HUES64 (cell line): ENCODE measurements around the gene DDX1.
"Not testable (repeated sequence)": the region's sequence is repeated elsewhere in the genome, so short reads cannot be mapped to it uniquely, and the experiment has no call there.

ENCODE experiments used
- H3K27ac ChIP-seq: 2 replicates; pipeline ENCODE4 v1.7.0; 2013; ENCODE audit warnings: low read depth, low read length, inconsistent platforms
- H3K27me3 ChIP-seq: 2 replicates; pipeline ENCODE4 v1.6.1; 2013; ENCODE audit warnings: mild to moderate bottlenecking, low read length; ENCODE audit not compliant: insufficient read depth
- H3K36me3 ChIP-seq: 2 replicates; pipeline ENCODE4 v1.6.1; 2013; ENCODE audit warnings: mild to moderate bottlenecking, low read length; ENCODE audit not compliant: insufficient read depth
- H3K4me1 ChIP-seq: 2 replicates; pipeline ENCODE4 v1.6.1; 2013; ENCODE audit warnings: mild to moderate bottlenecking, low read length, moderate library complexity; ENCODE audit not compliant: insufficient read depth
- H3K4me3 ChIP-seq: 2 replicates; pipeline ENCODE4 v1.5.1; 2013; ENCODE audit warnings: mild to moderate bottlenecking, low read length, moderate library complexity
- H3K9ac ChIP-seq: 2 replicates; pipeline ENCODE4 v1.6.1; 2013; ENCODE audit warnings: mild to moderate bottlenecking, low read depth, low read length
- H3K9me3 ChIP-seq: 2 replicates; pipeline ENCODE4 v1.6.1; 2013; ENCODE audit warnings: low read depth, low read length; ENCODE audit not compliant: insufficient read depth
- WGBS: fragments of 150-250, 120-280 bp; methylation state at CpG from one replicate; pipeline ENCODE4 v1.1.7; 2013; ENCODE audit warnings: missing lambda C conversion rate; 5-methylcytosine and 5-hydroxymethylcytosine counted together

Gene DDX1

DNA sequence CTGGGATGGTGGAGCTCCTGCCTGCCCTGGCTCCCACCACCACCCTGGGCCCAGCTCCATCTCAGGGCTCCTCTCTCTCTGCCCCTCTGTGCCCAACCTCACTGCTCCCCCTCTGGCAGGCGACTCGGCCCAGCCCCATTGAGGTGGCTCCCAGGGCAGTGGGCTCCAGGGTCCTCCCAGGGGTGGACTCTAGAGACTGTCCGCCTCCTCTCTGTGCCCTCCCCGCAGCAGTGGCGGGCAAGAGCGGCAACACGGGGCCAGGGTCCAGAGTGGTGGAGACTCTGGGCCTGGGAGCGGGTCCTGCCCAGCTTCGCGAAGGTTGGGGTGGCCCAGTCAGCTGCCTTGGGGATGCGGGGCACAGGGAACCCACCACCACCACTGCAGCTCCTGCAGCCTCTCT, 27.4 kb downstream of the DDX1 start:
- Histone ChIP-seq H3K27ac (no peak overlapping the region), H3K27me3 (no peaks in the 10 kb centered on the region), H3K36me3 (peaks cover 99% of the 10 kb centered on the region), H3K4me1 (no peaks in the 10 kb centered on the region), H3K4me3 (no peak overlapping the region), H3K9me3 (no peaks in the 10 kb centered on the region), H3K9ac (no peak overlapping the region)
- WGBS: 97% methylated on average over 11 of the region's 11 CpGs

DNA sequence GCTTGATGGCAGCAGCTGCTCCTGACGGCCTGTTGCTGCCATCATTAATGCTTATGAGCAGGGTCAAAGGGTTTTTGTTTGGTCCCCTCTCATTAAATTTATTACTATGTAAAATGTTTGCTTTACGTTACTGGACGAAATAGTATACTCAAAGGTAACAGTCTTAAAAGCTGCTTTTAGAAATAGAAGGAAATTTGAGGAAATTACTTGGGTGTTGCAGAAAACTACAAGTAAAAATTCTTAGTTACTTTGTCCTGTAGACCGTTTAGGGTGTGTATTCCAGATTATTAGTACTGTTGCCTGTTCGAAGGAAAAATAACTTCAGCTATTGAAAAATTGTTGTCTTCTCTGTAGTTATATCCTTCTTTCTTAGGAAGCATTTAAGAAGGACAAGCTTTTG, 27.8 kb downstream of the DDX1 start:
- H3K9ac ChIP-seq: no peak overlapping the region
- H3K36me3 ChIP-seq: peaks cover 99% of the 10 kb centered on the region
- WGBS: 71% methylated on average over 5 of the region's 5 CpGs
- no peak overlapping the region for H3K27ac ChIP-seq
- H3K27me3 ChIP-seq: no peaks in the 10 kb centered on the region
- no peaks in the 10 kb centered on the region for H3K4me1 ChIP-seq
- no peaks in the 10 kb centered on the region for H3K9me3 ChIP-seq
- H3K4me3 ChIP-seq: no peak overlapping the region

DNA sequence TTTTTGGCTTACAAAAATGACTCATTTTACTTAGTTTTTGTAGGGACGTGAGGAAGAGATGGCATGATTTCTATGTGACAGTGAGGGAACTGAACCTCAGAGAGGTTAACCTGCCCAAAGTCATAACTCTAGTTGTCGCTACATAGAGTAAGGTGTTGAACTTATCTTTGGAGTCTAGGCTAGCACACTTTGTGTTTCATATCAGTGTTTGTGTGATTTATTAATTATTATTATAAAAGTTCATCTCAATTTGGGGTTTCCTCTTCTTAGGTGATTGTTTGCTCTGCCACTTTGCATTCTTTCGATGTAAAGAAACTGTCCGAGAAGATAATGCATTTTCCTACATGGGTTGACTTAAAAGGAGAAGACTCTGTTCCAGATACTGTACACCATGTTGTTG, 28.3 kb downstream of the DDX1 start:
- no peaks in the 10 kb centered on the region for H3K27me3 ChIP-seq
- WGBS: 97% methylated on average over 4 of the region's 4 CpGs
- H3K36me3 ChIP-seq: peaks cover 99% of the 10 kb centered on the region
- no peaks in the 10 kb centered on the region for H3K4me1 ChIP-seq
- H3K27ac ChIP-seq: no peak overlapping the region
- H3K4me3 ChIP-seq: no peak overlapping the region
- no peak overlapping the region for H3K9ac ChIP-seq
- H3K9me3 ChIP-seq: no peaks in the 10 kb centered on the region

DNA sequence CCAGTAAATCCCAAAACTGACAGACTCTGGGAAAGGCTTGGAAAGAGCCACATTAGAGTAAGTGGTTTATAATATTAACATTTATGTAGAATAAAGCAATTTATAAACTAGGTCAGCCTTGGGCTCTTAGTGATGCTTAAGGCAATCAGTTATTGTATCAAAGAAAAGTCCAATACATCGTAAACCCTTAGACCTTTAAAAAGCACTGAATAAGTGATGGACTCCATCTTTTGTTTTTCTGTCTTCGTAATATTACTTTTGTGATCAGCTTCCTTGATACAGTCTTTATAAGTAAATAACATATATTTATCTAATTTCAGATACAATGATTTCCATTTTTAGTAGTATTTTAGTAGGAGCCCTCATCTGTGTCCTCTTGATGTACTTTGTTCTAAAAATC, 28.7 kb downstream of the DDX1 start:
- WGBS: 100% methylated on average over 2 of the region's 2 CpGs
- Histone ChIP-seq H3K9me3 (no peaks in the 10 kb centered on the region), H3K27ac (no peak overlapping the region), H3K36me3 (peaks cover 99% of the 10 kb centered on the region), H3K4me3 (no peak overlapping the region), H3K9ac (no peak overlapping the region), H3K4me1 (no peaks in the 10 kb centered on the region), H3K27me3 (no peaks in the 10 kb centered on the region)

DNA sequence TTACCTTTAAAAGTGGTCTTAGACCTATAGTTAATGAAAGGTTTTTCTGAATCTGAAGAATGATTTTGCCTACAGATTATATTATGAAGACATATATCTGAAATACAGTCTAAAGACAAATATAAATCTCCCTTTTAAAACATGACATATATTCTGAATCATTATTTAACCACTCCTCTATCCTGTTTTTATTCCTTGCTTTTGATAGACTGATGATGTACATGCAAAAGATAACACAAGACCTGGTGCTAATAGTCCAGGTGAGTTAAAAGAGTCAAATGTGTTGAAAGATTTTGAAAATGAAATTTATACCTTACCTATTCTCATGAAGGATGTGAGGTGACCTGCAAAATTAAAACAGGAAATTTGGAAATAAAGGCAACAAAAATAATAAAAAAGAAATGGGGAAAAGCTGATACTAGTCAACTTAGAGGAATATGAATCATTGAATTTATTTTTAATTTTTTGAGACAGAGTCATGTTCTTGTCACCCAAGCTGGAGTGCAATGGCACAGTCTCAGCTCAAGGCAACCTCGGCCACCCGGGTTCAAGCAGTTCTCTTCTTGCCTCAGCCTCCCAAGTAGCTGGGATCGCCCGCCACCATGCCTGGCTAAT, 29.3 kb downstream of the DDX1 start:
- H3K4me1 ChIP-seq: no peaks in the 10 kb centered on the region
- no peaks in the 10 kb centered on the region for H3K27me3 ChIP-seq
- WGBS: over 99% methylated on average over 4 of the region's 4 CpGs
- H3K4me3 ChIP-seq: no peak overlapping the region
- peaks cover 100% of the 10 kb centered on the region for H3K36me3 ChIP-seq
- H3K27ac ChIP-seq: no peak overlapping the region
- no peak overlapping the region for H3K9ac ChIP-seq
- no peaks in the 10 kb centered on the region for H3K9me3 ChIP-seq

DNA sequence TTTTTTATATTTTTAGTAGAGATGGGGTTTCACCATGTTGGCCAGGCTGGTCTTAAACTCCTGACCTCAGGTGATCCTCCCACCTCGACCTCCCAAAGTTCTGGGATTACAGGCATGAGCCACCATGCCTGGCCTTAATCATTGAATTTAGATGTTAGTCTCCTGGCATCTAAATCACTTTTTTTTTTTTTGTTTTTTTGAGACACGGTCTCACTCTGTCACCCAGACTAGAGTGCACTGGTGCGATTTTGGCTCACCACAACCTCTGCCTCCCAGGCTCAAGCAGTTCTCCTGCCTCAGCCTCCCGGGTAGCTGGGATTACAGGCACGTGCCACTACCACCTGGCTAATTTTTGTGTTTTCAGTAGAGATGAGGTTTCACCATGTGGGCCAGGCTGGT, 29.8 kb downstream of the DDX1 start:
- H3K9me3 ChIP-seq, H3K27ac ChIP-seq, H3K27me3 ChIP-seq, H3K4me1 ChIP-seq, H3K4me3 ChIP-seq, H3K9ac ChIP-seq: not testable (repeated sequence)
- peaks cover 100% of the 10 kb centered on the region for H3K36me3 ChIP-seq
- WGBS: 95% methylated on average over 5 of the region's 5 CpGs

DNA sequence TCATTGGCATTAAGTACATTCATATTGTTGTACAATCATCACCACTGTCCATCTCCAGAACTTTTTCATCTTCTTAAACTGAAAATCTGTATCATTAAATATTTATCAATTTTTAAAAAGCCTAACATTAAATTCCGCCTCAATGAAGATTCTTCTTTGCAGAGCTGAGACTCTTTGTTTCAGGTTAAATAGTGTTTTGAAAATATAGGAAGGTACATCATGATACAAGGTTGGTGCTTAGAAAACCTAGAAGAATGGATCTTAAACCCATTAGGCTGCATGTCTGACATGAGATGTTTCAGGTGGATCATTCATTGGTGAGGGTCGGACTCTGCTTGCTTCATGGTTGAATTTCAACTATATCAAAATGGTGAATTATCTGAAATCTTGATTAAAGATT, 30.5 kb downstream of the DDX1 start:
- WGBS: 93% methylated on average over 2 of the region's 2 CpGs
- no peak overlapping the region for H3K27ac ChIP-seq
- no peaks in the 10 kb centered on the region for H3K27me3 ChIP-seq
- no peaks in the 10 kb centered on the region for H3K4me1 ChIP-seq
- H3K36me3 ChIP-seq: peaks cover 100% of the 10 kb centered on the region
- H3K9ac ChIP-seq: no peak overlapping the region
- no peak overlapping the region for H3K4me3 ChIP-seq
- H3K9me3 ChIP-seq: no peaks in the 10 kb centered on the region

DNA sequence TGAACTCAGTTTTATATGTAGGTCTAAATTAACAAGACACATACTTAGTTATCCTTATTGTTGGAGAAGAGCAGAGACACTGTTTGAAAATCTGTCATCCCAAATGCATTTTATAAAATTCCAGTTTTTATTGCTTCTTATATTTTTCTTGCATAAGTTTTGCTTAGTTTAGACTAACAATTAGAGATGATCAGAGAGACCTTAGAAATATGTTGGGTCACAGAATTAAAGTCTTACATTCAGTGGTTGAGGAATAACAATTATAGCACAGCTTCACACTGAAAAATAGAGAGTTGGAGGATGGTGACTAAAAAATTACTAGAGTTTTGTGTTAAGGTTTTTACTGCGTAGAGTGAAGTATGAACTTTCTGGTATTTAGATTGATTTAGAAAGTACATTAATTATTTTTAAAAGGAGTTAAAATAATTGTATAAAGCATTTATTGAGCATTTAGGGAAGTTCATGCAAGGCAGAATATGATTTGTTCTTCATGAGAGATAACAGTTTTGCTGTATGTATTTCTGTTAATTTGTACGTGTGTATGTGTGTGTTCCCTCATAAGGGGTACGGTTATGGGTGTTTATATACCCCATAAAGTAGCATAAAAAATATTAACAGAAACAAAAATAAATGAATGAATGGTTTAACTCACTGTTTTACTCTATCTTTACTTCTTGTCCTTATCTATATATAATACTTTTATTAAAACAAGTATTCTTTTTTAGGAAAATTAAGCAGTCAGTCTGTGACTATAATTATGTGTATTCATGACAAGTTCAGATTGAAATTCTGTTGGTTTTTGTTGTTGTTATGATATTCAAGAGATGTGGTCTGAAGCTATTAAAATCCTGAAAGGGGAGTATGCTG, 31.2 kb downstream of the DDX1 start:
- H3K9me3 ChIP-seq: no peaks in the 10 kb centered on the region
- H3K27me3 ChIP-seq: no peaks in the 10 kb centered on the region
- no peak overlapping the region for H3K4me3 ChIP-seq
- H3K36me3 ChIP-seq: peaks cover 100% of the 10 kb centered on the region
- H3K27ac ChIP-seq: no peak overlapping the region
- H3K9ac ChIP-seq: no peak overlapping the region
- no peaks in the 10 kb centered on the region for H3K4me1 ChIP-seq
- WGBS: 100% methylated on average over 2 of the region's 3 CpGs

DNA sequence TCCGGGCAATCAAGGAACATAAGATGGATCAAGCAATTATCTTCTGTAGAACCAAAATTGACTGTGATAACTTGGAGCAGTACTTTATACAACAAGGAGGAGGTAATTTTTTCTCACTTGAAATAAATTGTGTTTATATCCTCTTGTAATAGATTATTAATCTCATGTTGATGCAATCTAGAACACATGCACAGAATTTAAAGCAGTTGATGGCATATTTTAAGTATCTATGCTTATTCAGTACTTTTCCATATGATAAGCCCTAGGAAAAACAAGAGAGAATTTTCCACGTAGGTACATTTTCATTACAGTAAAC, 31.8 kb downstream of the DDX1 start:
- no peaks in the 10 kb centered on the region for H3K9me3 ChIP-seq
- H3K9ac ChIP-seq: no peak overlapping the region
- H3K4me1 ChIP-seq: no peaks in the 10 kb centered on the region
- 95% methylated on average over 1 of the region's 2 CpGs for WGBS
- peaks cover 100% of the 10 kb centered on the region for H3K36me3 ChIP-seq
- no peak overlapping the region for H3K4me3 ChIP-seq
- no peaks in the 10 kb centered on the region for H3K27me3 ChIP-seq
- no peak overlapping the region for H3K27ac ChIP-seq

DNA sequence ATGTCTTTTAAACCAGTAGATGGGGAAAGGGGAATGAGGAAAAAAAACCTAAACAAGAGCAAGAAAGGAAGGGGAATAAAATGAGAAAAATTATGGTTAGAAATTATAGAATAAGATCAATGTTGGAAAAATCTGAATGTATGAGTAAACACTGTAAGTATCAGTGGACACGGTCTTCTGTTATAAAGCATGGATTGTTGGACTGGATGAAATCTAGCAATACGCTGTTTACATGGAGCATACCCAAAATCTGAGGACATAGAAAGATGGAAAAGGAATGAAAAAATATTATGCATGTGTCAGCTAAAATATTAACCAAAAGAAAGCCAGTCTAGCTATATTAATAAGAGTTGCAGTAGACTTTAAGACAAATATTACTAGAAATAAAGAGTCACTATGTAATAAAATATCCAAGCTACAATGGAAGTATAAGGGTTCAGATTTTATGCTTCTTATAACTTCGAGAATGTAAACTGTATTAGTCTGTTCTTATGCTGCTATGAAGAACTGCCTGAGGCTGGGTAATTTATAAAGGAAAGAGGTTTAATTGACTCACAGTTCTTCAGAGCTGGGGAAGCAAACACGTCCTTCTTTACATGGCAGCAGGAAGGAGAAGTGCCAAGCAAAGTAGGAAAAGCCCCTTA, 32.4 kb downstream of the DDX1 start:
- no peaks in the 10 kb centered on the region for H3K4me1 ChIP-seq
- H3K27me3 ChIP-seq: no peaks in the 10 kb centered on the region
- no peak overlapping the region for H3K4me3 ChIP-seq
- WGBS: 94% methylated on average over 4 of the region's 4 CpGs
- H3K9me3 ChIP-seq: no peaks in the 10 kb centered on the region
- H3K27ac ChIP-seq: no peak overlapping the region
- H3K36me3 ChIP-seq: peaks cover 100% of the 10 kb centered on the region
- no peak overlapping the region for H3K9ac ChIP-seq

DNA sequence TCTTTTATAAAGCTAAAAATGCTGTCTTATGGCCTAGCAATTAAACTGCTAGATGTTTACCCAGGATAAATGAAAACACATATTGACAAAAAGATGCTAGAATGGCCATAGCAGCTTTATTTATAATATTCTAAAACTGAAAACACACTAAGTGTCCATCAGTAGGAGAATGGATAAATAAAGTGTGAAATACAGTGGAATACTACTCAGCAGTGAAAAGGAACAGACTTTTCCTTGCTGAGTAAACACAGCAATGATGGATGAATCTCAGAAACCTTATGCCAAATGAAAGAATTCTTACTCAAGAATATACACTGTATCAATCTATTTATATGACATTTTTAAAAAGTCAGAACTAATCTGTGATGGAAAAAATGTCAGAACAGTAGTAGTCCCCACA, 33.2 kb downstream of the DDX1 start:
- H3K4me1 ChIP-seq: no peaks in the 10 kb centered on the region
- peaks cover 100% of the 10 kb centered on the region for H3K36me3 ChIP-seq
- no peak overlapping the region for H3K4me3 ChIP-seq
- H3K9me3 ChIP-seq: no peaks in the 10 kb centered on the region
- H3K27me3 ChIP-seq: no peaks in the 10 kb centered on the region
- no peak overlapping the region for H3K9ac ChIP-seq
- H3K27ac ChIP-seq: no peak overlapping the region
